Esophagus squamous epithelium (tissue), 4 donors: ENCODE data around the gene PHACTR1.

Experiments used
- CTCF ChIP-seq, 6 experiments: fragments of 450-650 bp in 4 of 6; fragments of 200-600 bp in 2 of 6; sonication (generic) in 2 of 6; IDR thresholded peaks; one replicate each; pipeline ENCODE4 v1.5.1; 2016 to 2019; ENCODE audit warnings: antibody characterized with exemption in 6 of 6, mild to moderate bottlenecking in 4 of 6, moderate library complexity in 4 of 6
- POLR2A ChIP-seq, 4 donors: fragments of 450-650 bp; IDR thresholded peaks; one replicate each; pipeline ENCODE4 v1.6.1; 2017; ENCODE audit warnings: antibody characterized with exemption in 4 of 4, mild to moderate bottlenecking in 4 of 4, moderate library complexity in 3 of 4

DNA sequence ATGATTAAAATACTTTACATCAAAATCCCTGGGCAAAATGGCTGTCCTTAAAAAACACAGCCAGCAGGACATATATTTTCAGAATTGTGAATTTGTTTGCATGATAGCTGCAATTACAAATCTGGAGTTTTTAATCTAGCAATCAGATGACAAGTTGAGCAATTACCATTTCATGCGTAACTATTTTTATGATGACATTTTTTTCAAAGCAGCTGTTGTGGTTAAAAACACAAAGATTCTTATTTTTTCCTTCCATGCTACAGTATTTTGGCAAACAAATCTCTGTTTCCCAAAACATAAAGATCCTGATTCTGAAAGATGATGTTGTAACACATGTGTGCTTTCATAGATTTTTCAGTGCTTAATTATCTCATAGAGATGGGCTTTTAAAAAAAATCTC lies 90.2 kb downstream of the PHACTR1 start:
- TF ChIP-seq CTCF (IDR thresholded peaks at IDR 0.05) (no peak), POLR2A (IDR thresholded peaks at IDR 0.05) (no peak)
